ENCODE results near the gene PPM1H. TPM values are rescaled to one million over a fixed set of nuclear protein-coding genes. Genes with fewer than 3 reads are reported as not detected.

PPM1H gene
- total and polyA plus RNA-seq, 10 of the 15 experiments (the other 5 are each of a cell fraction or from before 2014, with no cell fraction given), result 0.11 to 0.83 (median 0.49) TPM

- TF ChIP-seq, protein P1, sequence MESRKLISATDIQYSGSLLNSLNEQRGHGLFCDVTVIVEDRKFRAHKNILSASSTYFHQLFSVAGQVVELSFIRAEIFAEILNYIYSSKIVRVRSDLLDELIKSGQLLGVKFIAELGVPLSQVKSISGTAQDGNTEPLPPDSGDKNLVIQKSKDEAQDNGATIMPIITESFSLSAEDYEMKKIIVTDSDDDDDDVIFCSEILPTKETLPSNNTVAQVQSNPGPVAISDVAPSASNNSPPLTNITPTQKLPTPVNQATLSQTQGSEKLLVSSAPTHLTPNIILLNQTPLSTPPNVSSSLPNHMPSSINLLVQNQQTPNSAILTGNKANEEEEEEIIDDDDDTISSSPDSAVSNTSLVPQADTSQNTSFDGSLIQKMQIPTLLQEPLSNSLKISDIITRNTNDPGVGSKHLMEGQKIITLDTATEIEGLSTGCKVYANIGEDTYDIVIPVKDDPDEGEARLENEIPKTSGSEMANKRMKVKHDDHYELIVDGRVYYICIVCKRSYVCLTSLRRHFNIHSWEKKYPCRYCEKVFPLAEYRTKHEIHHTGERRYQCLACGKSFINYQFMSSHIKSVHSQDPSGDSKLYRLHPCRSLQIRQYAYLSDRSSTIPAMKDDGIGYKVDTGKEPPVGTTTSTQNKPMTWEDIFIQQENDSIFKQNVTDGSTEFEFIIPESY (IDR thresholded peaks at IDR 0.05), result no peak
- TF ChIP-seq BCL3 (IDR thresholded peaks at IDR 0.05; ENCODE audit: borderline replicate concordance, insufficient read depth, low read depth, low read length, poor library complexity, severe bottlenecking), result no peak
- TF ChIP-seq EP300 (IDR thresholded peaks at IDR 0.05; ENCODE audit: borderline replicate concordance in 1 of 2, control insufficient read depth in 1 of 2, low read depth in 2 of 2, low read length in 2 of 2), result no peak
- TF ChIP-seq SP1 (IDR thresholded peaks at IDR 0.05; ENCODE audit: low read depth, low read length), result no peak
- no peak for TF ChIP-seq MEF2B (IDR thresholded peaks at IDR 0.05; ENCODE audit: partially characterized antibody, poor library complexity, severe bottlenecking)
- TF ChIP-seq HDAC6 (IDR thresholded peaks at IDR 0.05; ENCODE audit: unreplicated experiment), result no peak
- TF ChIP-seq EZH2 (IDR thresholded peaks at IDR 0.05; ENCODE audit: borderline replicate concordance, control insufficient read depth, low read depth, low read length), result no peak
- no peak for TF ChIP-seq IKZF1 (conservative IDR thresholded peaks at IDR 0.05)
- TF ChIP-seq, protein P2, sequence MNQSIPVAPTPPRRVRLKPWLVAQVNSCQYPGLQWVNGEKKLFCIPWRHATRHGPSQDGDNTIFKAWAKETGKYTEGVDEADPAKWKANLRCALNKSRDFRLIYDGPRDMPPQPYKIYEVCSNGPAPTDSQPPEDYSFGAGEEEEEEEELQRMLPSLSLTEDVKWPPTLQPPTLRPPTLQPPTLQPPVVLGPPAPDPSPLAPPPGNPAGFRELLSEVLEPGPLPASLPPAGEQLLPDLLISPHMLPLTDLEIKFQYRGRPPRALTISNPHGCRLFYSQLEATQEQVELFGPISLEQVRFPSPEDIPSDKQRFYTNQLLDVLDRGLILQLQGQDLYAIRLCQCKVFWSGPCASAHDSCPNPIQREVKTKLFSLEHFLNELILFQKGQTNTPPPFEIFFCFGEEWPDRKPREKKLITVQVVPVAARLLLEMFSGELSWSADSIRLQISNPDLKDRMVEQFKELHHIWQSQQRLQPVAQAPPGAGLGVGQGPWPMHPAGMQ (IDR thresholded peaks at IDR 0.05; ENCODE audit: borderline replicate concordance), result no peak
- TF ChIP-seq CHD2 (IDR thresholded peaks at IDR 0.05; ENCODE audit: borderline replicate concordance, low read depth, low read length), result no peak
Observed at GRCh38 chr12:62728741-62729140, 206.2 kb downstream of the PPM1H start (continued).

Measured in GM12878 (cell line).